ENCODE measurements around the gene SYTL3. TPM values are rescaled to one million over a fixed set of nuclear protein-coding genes. Genes with fewer than 3 reads are reported as not detected.
"Not testable (repeated sequence)": the region's sequence is repeated elsewhere in the genome, so short reads cannot be mapped to it uniquely, and the experiment has no call there.

SYTL3 gene
- total and polyA plus RNA-seq, 8 donors: 3.1 to 14.6 (median 5.3) TPM

DNA sequence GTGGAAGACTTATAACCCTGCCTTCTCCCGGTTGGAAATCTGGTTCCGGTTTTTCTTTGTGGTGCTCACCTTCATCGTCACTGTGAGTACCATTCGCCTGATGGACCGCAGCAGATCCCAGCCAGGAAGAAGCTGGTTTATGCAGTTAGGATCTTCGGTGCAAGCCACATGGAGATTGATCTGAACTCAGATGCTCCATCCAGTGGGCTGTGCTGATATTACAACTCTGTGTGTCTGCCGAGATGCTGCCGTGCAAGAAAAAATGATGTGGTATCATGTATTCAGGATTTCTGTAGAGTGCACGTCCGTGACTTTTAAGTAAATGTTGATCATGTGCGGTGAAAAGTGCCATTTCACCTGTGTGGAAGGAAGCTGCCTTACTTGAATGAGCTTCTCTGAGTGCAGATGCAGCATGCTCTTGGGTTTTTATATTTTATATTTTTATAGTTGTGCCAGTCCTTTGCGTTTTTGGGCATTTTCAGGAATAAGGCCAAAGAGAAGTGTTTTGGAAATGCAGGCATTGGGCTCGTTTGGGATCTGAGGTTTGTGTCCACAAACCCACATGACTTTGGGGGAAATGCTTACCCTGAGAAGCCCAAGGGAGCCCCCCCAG lies 44.5 kb upstream of the SYTL3 start:
- intact Hi-C loops (cut with DNase I; ENCODE audit: low total_unique reads): loop anchor here (10.0 kb wide), 1 partner anchor 391 kb away; no protein-coding TSS in a partner anchor
- peaks cover 0 to 9% (median 3%) of the 10 kb centered on the region in 4 donors for H3K4me1 ChIP-seq
- no peak overlapping the region for H3K4me3 ChIP-seq
- no peaks in the 10 kb centered on the region for H3K9me3 ChIP-seq
- 38 to 54% (median 45%) methylated on average over 13 of the region's 13 CpGs for WGBS, 5 donors
- DNase-seq: peak; percentile 61 to 90
- no peak overlapping the region for H3K27ac ChIP-seq
- H3K36me3 ChIP-seq: peaks cover 53 to 90% (median 75%) of the 10 kb centered on the region in 4 donors
- TF ChIP-seq EP300 (IDR thresholded peaks at IDR 0.05) (no peak), POLR2AphosphoS5 (IDR thresholded peaks at IDR 0.05) (peak in 1 of 3 donors; percentile 47), POLR2A (IDR thresholded peaks at IDR 0.05) (no peak)
- TF ChIP-seq, protein P1, sequence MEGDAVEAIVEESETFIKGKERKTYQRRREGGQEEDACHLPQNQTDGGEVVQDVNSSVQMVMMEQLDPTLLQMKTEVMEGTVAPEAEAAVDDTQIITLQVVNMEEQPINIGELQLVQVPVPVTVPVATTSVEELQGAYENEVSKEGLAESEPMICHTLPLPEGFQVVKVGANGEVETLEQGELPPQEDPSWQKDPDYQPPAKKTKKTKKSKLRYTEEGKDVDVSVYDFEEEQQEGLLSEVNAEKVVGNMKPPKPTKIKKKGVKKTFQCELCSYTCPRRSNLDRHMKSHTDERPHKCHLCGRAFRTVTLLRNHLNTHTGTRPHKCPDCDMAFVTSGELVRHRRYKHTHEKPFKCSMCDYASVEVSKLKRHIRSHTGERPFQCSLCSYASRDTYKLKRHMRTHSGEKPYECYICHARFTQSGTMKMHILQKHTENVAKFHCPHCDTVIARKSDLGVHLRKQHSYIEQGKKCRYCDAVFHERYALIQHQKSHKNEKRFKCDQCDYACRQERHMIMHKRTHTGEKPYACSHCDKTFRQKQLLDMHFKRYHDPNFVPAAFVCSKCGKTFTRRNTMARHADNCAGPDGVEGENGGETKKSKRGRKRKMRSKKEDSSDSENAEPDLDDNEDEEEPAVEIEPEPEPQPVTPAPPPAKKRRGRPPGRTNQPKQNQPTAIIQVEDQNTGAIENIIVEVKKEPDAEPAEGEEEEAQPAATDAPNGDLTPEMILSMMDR (IDR thresholded peaks at IDR 0.05): peak in 5 of 7 experiments; percentile 57 to 89 (median 67)
- no peaks in the 10 kb centered on the region for H3K27me3 ChIP-seq

DNA sequence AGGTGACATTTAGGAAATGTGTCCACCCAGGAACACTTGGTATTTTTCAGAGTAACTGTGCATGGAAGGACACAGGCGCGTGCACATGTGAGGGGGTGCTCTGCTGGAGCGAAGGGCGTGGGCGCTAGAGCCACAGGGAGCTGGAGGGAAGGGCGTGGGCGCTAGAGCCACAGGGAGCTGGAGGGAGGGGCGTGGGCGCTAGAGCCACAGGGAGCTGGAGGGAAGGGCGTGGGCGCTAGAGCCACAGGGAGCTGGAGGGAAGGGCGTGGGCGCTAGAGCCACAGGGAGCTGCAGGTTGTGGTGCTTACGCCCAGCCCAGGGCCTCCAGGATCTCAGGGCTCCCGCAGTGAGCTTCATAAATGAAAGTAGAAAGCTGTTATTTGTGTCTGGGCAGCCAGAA lies 43.8 kb upstream of the SYTL3 start:
- H3K4me1 ChIP-seq: peaks cover 0 to 14% (median 4%) of the 10 kb centered on the region in 4 donors
- H3K27me3 ChIP-seq, H3K27ac ChIP-seq, H3K9me3 ChIP-seq, H3K4me3 ChIP-seq, DNase-seq: not testable (repeated sequence)
- intact Hi-C loops (cut with DNase I; ENCODE audit: low total_unique reads): loop anchor here (10.0 kb wide), 1 partner anchor 391 kb away; no protein-coding TSS in a partner anchor
- WGBS, 5 donors: 83 to 96% (median 86%) methylated on average over 15 of the region's 15 CpGs
- H3K36me3 ChIP-seq: peaks cover 56 to 90% (median 75%) of the 10 kb centered on the region in 4 donors

DNA sequence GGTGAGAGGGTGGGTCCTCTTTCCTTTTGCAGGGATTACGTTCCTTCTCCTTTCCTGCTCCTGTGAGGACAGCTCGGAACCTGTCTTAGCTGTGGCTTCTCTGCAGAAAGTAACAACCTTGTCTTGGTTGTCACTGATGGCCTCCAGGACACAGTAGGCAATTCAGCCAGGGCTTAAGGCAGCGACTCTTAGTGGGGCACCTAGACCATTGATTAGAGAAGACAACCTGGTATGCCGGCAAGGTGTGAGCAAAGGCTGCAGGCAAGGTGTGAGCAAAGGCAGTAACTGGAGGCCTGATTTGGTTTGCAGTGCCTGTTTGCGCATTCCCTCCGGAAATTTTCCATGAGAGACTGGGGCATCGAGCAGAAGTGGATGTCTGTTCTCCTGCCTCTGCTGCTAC lies 42.9 kb upstream of the SYTL3 start:
- Histone ChIP-seq H3K4me1 (peaks cover 0 to 23% (median 11%) of the 10 kb centered on the region in 4 donors), H3K27ac (no peak overlapping the region), H3K27me3 (no peaks in the 10 kb centered on the region), H3K36me3 (peaks cover 59 to 90% (median 74%) of the 10 kb centered on the region in 4 donors), H3K9me3 (no peaks in the 10 kb centered on the region), H3K4me3 (no peak overlapping the region)
- intact Hi-C loops (cut with DNase I; ENCODE audit: low total_unique reads): loop anchor here (10.0 kb wide), 1 partner anchor 392 kb away; no protein-coding TSS in a partner anchor
- WGBS, 5 donors: 90 to 98% (median 95%) methylated on average over 7 of the region's 7 CpGs
- no peak for DNase-seq
- TF ChIP-seq POLR2A (IDR thresholded peaks at IDR 0.05): no peak
- no peak for TF ChIP-seq EP300 (IDR thresholded peaks at IDR 0.05)
- TF ChIP-seq, protein P1 (IDR thresholded peaks at IDR 0.05): no peak
- no peak for TF ChIP-seq POLR2AphosphoS5 (IDR thresholded peaks at IDR 0.05)

DNA sequence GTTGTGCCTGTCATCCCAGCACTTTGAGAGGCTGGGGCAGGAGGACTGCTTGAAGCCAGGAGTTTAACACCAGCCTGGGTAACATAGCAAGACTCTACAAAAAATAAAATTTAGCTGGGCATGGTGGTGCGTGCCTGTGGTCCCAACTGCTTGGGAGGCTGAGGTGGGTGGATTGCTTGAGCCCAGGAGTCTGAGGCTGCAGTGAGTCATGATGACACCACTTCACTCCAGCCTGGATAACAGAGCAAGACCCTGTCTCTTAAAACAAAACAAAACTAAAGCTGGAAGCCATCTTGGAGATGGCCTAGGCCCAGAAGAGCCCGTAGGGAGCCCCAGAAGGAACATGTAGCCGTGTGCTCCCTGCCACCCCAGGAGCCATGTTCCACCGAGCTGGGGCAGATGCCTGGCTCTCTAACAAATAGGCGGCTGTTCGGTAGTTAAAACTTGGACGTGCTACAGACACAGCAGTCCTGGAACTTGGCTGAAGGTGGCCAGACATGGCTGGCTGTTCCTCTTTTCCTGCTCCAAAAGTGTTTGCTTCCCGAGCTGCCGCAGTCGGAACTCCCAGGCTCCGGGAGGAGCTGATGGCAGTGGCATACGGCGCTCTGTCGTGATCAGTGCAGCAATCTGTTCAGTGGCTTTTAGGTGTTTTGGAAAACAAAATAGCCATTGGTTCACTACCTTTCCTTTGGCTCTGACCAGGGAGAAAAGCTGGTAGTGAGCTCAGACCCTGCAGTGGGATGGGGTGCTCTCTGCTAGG lies 42.3 kb upstream of the SYTL3 start:
- peaks cover 0 to 26% (median 12%) of the 10 kb centered on the region in 4 donors for H3K4me1 ChIP-seq
- no peaks in the 10 kb centered on the region for H3K27me3 ChIP-seq
- H3K9me3 ChIP-seq: no peaks in the 10 kb centered on the region
- DNase-seq: no peak
- no peak overlapping the region for H3K27ac ChIP-seq
- 90 to 95% (median 91%) methylated on average over 14 of the region's 14 CpGs for WGBS, 5 donors
- TF ChIP-seq POLR2AphosphoS5 (IDR thresholded peaks at IDR 0.05) (no peak), EP300 (IDR thresholded peaks at IDR 0.05) (no peak), POLR2A (IDR thresholded peaks at IDR 0.05) (no peak)
- TF ChIP-seq, protein P1 (IDR thresholded peaks at IDR 0.05): no peak
- intact Hi-C loops (cut with DNase I; ENCODE audit: low total_unique reads): loop anchor here (10.0 kb wide), 1 partner anchor 393 kb away; no protein-coding TSS in a partner anchor
- H3K36me3 ChIP-seq: peaks cover 61 to 90% (median 76%) of the 10 kb centered on the region in 4 donors
- no peak overlapping the region for H3K4me3 ChIP-seq

Data from stomach (tissue), 9 donors.